ENCODE results near the gene YWHAQ.

The YWHAQ gene

DNA sequence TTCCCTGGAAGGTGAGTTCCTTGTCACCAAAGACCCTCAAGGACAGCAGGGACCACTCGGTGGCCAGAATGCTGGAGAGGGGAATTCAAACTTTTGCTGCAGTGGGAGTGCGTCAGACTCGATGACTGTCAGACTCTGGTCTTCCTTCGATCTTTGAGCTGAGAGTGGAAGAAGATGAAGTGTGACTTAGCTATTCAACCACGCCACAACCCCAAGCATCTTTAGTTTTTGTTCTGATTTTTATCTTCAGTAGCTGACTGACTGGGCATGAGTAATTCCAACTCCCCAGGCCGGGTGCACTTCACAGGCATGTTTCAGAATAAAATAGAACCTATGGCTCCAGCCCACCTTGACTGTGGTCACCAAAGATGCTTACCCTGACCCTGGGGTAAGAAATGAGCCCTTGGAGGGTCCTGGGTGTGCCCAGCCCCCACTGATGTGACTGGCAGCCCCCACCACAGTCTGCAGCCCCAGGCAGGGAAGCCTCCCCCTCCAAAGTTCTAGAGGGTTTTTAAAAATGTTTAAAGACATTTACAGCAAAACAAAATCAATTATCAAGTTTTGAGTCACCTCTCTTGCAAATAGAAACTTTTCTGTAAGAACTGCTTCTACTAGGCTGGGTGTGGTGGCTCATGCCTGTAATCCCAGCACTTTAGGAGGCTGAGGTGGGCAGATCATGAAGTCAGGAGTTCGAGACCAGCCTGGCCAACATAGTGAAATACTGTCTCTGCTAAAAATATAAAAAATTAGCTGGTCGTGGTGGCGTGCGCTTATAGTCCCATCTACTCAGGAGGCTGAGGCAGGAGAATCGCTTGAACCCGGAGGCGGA, 24.9 kb upstream of the YWHAQ start:
- DNase-seq (ENCODE audit: low read depth in 2 of 2) = peak; percentile 9 to 19

DNA sequence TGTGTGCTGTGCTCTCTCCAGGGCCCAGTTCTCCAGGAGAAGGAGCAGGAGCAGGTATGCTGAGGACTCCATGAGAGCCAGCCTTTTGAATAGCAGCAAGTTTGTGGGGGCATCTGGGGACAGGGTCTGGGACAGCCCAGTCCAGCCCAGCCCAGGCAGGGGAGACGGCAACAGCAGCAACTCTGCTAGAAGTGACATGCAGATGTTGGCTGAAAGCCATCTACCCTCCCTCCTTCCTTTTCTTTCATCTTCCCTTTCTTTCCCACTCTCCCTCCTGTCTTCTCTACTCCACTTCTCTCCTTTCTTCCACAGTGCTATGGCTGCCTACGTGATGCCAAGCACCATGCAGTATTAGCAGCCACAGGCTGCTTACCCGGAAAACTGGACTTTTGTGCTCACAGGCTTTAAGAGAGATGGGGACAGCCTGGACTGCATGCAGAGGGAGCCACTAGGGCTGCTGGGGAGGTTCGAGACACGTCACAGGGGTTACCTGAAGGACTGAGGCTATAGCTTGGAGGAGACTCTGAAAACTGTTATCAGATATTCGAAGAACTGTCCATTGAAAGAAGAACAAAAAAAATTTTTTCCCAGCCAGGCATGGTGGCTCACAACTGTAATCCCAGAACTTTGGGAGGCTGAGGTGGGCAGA, 23.8 kb upstream of the YWHAQ start:
- no peak for DNase-seq (ENCODE audit: low read depth in 2 of 2)

DNA sequence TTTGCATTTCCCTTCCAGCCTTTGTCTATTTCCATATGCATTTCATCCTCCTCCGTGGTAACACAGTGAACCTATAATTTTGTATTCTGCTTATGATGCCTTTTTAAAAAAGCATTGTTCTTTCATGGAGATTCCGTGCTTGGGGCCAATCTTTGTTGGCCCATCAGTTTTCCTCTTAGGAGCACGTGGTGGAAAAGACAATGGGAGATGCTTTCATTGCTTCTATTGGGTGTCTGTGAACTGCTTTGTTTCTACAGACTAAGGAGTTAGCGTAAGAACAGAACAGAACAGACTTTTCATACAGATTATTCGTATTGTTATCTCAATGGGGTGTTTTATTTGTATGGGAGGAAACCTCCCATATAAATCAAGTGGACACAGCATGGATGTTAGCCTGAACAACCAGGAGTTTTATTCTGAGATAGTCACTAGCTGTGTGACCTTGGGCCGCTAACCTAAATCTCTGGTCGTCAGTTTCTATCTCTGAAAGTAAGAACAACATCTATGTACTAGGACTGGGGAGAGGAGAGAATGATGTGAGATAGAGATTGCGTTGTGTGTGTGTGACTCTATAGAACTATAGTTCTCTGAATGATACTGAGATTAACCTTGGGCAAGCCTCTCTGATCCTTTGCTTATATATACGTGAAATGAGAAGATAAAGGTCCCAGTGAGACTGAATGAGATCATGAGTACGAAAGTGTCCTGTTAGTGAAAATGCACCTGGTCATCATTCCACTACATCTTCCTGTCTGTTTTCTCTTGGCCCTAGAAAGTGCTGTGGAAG, 22.9 kb upstream of the YWHAQ start:
- DNase-seq (ENCODE audit: low read depth in 2 of 2) = no peak

DNA sequence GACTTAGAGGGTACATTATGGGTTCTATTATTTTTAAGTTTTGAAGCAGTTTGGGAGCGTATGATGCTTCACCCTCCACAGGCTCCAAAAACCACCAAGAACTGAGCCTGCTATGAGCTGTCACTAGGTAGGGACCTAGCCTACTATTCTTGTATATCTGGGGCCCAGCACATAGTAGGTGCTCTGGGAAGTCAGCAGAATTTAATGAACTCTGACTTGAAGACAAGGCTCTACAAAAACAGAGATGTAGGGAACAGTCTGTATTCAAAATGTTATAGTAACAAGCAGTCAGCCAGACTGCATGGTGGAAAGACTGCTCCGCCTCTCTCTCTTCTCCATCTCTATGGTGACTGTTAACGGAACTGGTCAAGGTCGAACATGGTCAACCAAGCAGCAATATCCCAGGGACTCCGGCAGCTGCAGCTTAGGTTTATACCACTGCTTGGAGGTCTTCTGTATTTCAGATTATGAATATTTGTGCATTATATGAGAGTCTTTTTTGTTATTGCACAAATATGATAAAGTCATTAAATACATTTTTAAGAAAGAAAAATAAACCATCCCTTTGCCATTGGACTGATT, 22.2 kb upstream of the YWHAQ start:
- no peak for DNase-seq (ENCODE audit: low read depth in 2 of 2)

DNA sequence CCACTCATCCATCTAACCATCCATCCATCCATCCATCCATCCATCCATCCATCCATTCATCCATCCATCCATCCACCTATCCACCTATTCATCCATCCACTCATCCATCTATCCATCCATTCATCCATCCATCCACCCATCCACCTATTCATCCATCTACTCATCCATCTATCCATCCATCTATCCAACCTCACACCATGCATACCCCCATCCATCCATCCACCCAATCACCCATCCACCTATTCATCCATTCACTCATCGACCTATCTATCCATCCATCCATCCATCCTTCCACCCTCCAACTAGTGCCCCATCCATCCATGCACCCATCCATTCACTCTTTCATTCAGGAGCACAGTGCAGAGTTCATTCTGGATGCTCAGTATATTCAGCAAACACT, 21.5 kb upstream of the YWHAQ start:
- no peak for DNase-seq (ENCODE audit: low read depth in 2 of 2)

DNA sequence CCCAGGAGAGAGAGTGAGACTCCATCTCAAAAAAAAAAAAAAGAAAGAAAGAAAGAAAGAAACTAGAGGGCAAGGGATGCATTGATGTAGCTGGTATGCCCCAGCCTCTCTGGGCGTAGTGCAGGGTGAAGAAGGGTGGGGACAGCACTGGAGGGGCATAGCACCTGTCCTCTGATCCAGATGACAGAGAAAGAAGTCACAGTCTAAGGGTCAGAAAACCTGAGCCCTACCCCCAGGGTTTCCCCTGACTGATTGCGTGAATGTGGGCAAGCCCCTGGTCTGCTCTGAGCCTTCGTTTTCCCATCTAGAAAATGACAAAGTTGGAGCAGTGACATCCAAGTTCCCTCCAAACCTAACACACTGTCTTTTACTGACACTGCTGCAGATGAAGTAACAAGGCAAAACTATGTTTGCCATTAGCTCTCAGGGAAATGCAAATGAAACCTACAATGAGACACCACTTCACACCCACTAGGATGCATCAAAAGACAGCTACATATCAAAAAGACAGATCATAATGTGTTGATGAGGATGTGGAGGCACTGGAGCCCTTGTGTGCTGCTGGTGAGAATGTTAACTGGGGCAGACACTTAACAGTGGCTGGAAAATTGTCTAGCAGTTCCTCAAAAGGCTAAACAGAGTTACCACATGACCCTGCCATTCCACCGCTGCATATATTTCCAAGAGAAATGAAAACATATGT, 19.5 kb upstream of the YWHAQ start:
- no peak for DNase-seq (ENCODE audit: low read depth in 2 of 2)

DNA sequence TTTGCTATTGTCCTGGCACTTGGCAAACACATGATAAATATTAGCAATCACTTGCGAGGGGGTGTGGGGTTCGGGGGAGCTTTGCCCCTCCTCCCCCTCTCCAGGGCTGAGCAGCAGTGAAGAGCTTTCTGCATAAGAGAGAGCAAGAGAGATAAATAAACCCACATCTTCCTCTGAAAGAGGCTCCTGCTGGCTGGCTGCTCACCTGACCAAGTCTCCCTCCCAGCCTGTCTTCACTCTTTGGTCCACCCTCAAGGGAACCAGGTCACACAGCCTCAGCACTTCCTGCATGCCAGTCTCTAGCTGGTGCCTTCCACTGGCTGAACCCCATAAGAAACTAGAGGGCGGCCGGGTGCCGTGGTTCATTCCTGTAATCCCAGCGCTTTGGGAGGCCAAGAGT, 18.5 kb upstream of the YWHAQ start:
- no peak for DNase-seq (ENCODE audit: low read depth in 2 of 2)

DNA sequence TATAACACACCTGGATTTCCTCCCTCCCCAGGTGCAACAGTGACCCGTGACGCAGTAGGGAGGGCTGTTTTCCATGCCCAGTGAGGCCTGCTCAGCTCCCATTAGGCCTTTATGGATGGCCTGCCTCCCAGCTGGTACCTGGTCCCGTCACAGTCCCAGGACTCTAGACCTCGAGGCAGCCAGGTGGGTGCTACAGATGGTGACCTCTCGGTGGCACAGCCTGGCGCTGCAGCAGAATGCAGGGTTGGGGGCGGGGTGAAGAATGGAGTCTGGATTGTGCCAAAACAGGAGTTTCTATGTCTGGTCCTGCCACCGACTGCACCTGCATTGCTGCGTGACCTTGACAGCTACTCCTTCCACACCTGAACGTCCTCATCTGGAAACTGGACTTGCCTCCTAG, 18.0 kb upstream of the YWHAQ start:
- no peak for DNase-seq (ENCODE audit: low read depth in 2 of 2)

DNA sequence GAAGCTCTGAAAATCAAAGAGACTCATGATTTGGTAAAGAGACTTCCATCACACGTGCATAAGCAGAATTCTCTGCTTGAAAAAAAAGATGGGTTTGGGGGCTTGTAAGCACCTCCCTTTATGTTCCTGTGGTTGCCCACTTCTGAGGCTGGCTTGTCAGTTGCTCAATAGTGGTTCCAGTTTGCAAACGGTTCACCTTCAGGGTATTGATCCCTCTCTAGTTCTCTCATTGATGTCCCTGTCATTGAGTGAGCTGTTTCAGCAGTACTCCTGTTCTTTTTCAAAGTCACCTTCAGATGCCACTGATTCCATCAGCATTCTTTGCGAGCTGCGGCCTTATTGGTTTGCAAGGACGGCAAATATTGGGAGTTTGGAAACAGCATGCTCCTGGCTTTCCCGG, 17.1 kb upstream of the YWHAQ start:
- DNase-seq (ENCODE audit: low read depth in 2 of 2) = no peak

DNA sequence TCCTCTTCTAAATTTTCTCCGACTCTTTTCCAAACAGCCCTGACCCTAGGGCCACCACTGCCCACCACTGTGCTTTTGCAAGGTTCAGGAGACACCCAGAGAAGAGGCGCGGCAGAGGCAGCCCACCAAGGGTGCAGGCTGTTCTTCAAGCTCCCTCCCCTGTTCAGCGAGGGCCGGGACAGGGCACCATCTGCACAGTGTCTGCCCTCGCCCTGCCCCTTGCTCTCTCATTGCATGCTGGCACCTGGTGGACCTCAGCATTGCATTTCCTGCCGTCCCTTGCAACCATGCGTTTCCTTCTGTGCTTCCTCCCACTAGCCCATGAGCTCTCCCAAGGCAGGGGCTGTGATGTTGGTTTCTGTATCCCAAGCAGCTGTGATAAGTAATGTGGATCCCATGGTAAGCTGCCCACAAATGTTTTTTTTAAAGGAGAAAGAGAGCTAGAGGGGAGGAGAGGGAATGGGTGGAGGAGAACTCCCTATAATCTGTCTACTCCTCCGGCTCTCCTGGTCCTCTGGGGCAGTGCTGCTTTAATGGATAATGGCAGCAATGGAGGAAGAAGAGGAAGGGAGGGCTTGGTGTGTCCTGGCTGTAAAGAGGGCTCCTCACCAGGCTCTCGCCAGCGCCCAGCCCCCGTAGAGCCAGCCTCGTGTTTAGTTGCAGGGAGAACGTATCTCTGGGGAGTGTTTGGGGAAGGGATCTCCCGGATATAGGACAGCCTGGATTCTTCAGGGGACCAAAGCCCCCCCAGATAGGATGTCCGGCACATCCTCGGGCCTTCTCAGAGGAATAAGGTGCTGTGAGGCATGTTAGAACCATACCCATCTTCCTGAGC, 15.6 kb upstream of the YWHAQ start:
- no peak for DNase-seq (ENCODE audit: low read depth in 2 of 2)

DNA sequence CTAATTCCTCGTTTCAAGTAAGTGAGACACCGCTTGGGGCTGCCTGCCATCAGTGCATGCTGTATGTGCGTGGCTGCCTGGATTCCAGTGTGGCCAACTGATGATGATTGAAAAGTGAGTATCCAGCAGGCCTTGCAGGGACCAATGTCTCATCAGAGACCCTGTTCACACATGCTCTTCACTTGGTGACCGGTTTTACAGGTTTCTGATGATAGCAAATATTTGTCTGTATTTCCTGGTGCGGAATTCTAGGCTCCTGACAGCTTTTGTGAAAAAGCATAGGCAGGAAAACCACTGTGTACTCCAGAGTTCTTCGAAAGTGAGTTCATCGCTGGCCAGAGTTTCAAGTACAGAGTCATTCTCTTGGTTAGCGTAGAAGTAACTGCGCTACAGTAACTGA, 13.8 kb upstream of the YWHAQ start:
- no peak for DNase-seq (ENCODE audit: low read depth in 2 of 2)

DNA sequence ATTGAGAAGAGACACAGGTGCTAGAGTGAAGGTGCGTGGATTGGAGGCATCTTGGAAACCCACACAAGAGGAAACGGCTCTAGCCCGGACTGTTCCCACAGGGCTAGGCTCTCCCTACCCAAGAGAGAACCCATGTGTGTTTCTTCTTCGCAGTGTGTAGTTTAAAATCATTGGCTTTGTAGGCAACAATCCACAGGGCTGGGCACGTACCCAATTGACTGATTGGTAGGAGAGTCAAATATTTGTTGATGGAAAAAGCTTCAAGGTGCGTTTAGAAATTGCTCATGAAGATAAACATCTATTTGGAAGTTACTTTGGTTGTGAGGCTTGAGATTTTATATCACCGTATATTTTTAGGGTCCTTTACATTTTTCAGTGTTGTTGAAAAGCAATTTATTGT, 13.2 kb upstream of the YWHAQ start:
- DNase-seq (ENCODE audit: low read depth in 2 of 2) = no peak

DNA sequence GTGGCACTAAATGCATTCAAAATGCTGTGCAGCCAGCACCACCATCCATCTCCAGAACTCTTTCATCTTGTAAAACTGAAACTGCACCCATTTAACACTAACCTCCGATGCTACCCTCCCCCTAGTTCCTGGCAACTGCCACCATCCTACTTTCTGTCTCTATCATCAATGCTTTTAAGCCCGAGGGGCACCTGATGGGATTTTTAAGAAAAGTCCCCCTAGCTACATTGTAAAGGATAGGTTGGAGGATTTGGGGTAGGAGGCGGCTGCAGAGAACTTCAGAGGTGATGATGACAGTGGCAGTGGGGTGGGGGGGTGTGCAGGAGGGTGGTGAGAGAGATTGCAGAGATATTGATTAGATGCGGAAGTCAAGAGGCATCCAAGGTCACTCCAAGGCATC, 10.8 kb upstream of the YWHAQ start:
- DNase-seq (ENCODE audit: low read depth in 2 of 2) = no peak

DNA sequence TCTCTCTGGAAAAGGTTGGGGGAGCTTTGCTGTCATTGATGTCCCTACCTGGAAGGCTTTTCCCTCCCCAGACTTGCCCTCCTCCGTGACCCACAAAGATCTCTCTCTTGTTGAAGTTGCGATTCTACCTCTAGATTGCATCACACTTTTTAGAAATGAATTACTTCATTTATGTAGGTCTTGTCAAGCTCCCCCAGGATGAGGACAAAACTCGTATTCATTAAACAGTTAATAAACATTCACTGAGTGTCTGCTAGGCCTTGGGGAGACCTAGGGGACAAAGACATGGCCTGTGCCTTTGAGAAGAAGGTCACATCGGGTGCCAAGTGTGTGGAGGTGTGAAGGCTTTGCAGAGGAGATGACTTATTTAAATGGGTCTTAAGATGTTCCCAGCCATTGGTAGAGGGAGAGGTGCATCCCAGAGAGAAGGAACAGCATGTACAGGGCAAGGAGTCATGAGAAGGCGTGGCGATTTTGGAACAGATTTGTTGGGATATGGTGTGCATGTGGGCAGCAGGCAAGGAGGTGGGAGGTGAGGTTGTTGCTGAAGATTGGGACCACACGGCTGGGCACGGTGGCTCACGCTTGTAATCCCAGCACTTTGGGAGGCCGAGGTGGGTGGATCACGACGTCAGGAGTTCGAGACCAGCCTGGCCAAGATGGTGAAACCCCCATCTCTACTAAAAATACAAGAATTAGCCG, 9.8 kb upstream of the YWHAQ start:
- DNase-seq (ENCODE audit: low read depth in 2 of 2) = no peak

DNA sequence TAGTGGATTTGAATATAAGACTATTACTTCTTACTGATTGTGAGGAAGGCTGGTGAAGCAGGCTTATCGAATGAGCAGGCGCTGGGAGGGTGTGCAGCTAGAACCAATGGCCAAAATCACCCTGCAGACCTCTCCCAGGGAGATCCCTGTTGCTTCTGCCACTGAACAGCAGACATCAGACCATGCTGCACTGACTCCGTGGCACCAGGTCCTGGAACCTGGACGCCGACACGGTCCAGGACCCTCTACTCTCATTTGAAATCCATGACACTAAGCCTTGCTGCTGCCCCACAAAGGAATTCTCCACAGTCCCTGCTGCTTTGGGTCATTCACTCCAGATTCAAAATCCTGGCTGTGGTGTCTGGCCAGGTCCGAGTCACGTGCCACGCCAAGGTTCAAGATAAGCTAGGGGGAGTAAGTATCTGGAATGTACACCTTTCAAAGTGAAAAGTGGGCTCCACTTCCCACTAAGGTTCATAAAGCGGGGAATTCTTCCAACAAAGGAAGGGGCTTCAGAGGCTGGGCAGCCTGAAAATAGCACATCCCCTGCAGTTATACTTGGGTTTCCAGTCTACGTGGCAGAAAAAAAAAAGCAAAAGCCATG, 9.0 kb upstream of the YWHAQ start:
- no peak for DNase-seq (ENCODE audit: low read depth in 2 of 2)

DNA sequence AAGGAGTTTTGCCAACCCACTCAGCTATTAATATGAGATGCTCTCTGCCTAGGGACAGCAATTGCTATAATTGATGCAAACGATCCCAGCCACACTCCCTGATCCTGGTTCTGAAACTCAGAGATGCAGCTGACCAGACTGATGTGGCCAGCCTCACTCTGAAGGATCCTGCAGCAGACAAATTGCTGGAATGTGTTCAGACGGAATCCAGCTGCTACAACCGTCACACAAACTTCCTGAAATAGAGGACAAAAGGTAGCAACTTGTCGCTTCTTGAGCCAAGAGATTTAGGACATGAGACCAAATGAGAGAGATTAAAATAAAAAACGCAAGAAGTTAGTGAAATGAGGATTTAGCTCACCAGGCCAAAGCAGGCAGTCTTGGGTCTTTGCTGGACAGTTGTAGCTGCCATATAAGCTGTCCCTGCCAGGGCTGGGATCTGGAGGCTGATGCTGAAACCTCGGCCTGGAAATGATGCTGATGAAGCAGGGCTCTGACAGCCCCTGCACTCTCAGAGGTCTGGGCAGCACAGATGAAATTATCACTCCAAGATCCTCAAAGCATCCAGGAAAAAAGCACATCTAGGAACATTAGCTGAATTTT, 8.3 kb upstream of the YWHAQ start:
- DNase-seq (ENCODE audit: low read depth in 2 of 2) = no peak

DNA sequence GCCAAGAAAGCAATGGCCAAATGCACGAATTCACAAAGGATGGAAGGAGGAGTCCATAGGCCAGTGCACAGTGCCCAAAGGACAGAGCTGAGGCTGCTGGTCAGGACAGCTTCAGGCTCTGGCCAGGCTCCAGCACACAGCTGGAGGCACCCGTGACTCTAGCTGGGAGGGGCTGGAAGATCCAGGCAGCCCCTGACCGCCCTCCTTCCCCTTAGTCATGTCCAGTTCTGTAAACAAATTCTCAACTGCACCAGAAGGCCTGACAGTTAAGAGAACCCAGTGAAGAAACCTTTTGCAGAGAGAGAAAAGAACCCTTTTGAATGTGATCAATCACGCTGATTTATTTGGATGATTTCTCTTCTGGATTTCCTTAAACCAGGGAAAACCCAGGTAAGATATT, 7.7 kb upstream of the YWHAQ start:
- DNase-seq (ENCODE audit: low read depth in 2 of 2) = no peak

DNA sequence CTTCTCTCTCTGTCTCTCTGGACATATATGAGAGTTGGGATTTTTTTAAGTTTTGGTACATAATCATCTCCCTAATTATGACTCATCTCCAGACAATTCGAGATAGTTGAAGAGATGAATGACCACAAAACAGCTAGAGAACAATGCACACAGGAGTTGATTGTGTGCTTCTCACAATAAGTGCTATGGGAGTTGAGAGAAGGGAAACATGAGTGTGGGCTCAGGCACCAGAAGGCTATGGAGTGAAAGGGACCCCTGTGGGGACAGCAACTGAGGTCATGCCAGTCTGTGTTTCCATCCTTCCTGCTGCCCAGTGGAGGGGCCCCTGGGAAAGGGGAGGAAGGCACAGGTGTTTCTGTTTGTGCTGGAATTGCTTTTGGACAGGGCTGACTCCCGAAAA, 6.5 kb upstream of the YWHAQ start:
- DNase-seq (ENCODE audit: low read depth in 2 of 2) = no peak

DNA sequence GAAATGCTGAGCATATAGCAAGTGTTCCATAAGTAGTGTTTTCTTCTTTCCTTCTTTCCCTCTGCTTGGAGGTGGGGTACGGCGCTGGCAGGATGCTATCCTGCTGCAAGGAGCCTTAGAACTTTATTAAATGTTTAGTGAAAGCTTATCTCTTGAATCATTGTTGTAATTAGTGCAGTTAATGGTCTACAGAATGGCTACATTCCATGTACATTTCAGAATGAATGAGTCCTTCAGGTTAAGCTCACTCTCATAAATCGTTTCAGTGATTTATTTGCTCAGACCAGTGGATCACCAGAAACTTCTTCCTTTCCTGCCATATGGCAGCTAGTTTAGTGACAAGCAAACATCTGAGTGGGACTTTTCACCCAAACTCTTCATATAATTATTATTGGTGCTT, 3.3 kb upstream of the YWHAQ start:
- DNase-seq (ENCODE audit: low read depth in 2 of 2) = no peak

Data from stimulated activated CD8-positive, alpha-beta memory T cell treated with anti-CD3 and anti-CD28 coated beads, Interleukin-2, amount 100 ng/mL, for 1 hour (primary cell).